Measurements from ENCODE around the gene HDAC4. TPM values are rescaled to one million over a fixed set of nuclear protein-coding genes. Genes with fewer than 3 reads are reported as not detected.

The HDAC4 gene
- total and polyA plus RNA-seq, 2 experiments from 2014 or later: 8.1 to 41.8 TPM

DNA sequence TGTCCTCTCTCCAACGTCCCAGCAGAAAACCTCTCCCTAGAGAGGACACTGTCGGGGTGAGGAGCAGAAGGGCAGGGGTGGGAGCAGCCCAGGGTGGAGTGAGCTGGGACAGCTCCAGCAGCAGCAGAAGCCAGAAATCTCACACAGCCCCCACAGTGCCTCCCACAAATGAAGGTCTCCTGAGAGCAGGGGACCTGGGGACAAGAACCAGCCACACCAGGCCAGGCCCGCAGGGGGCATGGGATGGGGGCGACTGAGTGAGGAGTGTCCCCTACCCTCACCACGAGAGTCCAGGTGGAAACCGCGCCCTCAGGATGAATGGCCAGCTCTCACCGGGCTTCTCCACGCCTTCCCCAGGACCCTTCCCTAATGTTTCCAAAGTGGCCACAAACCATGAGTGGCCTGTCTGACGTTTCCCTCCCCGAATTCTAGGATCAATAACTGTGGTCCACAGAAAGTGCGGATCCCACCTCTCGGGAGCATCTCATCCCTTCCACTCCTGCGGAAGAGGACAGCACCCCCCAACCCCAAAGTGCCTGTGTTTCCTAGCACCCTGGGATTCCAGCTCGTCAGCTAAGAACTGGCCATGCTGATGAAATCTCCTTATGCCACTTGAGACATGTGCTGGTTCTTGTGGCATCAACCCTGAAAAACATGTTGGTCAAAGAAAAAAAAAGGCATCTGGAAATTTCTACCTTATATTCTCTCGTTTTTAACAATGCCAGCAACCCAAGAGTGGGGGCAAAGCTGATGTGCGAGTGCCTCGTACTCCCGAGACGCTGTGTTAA lies 121.1 kb downstream of the HDAC4 start (continued):
- TF ChIP-seq ETS1 (IDR thresholded peaks at IDR 0.05) (no peak), CTCF (conservative IDR thresholded peaks at IDR 0.05; ENCODE audit: low read depth in 2 of 2) (no peak), EZH2phosphoT487 (IDR thresholded peaks at IDR 0.05; ENCODE audit: unreplicated experiment) (no peak), STAT1 (IDR thresholded peaks at IDR 0.05; ENCODE audit: unreplicated experiment) (no peak)

- Mint-ChIP-seq H3K27ac (no peak overlapping the region), H3K4me3 (no peak overlapping the region), H3K9me3 (peaks cover 2% of the 10 kb centered on the region; the same call in 1 of the 3 replicates), H3K27me3 (ENCODE audit: insufficient read depth, low read depth, poor library complexity) (peaks cover 6% of the 10 kb centered on the region), H3K4me1 (peaks cover 19% of the 10 kb centered on the region), H3K36me3 (ENCODE audit: low read depth) (no peaks in the 10 kb centered on the region)
- Histone ChIP-seq H3K9me2 (ENCODE audit: insufficient read depth) (no peaks in the 10 kb centered on the region), H4K20me1 (replicated peaks; ENCODE audit: insufficient read depth) (peaks cover 4% of the 10 kb centered on the region), H3K4me2 (no peak overlapping the region), H3K4me3 (no peak overlapping the region), H3F3A (replicated peaks; ENCODE audit: low read depth) (no peaks in the 10 kb centered on the region), H3K79me2 (replicated peaks; ENCODE audit: insufficient read depth) (peaks cover 58% of the 10 kb centered on the region), H3K36me3 (ENCODE audit: insufficient read depth) (no peaks in the 10 kb centered on the region), H3K27ac (ENCODE audit: low read depth) (no peak overlapping the region), H3K4me1 (ENCODE audit: insufficient read depth) (no peaks in the 10 kb centered on the region), H2AFZ (no peak overlapping the region), H3K27me3 (ENCODE audit: insufficient read depth) (no peaks in the 10 kb centered on the region)
- TF ChIP-seq, protein P1, sequence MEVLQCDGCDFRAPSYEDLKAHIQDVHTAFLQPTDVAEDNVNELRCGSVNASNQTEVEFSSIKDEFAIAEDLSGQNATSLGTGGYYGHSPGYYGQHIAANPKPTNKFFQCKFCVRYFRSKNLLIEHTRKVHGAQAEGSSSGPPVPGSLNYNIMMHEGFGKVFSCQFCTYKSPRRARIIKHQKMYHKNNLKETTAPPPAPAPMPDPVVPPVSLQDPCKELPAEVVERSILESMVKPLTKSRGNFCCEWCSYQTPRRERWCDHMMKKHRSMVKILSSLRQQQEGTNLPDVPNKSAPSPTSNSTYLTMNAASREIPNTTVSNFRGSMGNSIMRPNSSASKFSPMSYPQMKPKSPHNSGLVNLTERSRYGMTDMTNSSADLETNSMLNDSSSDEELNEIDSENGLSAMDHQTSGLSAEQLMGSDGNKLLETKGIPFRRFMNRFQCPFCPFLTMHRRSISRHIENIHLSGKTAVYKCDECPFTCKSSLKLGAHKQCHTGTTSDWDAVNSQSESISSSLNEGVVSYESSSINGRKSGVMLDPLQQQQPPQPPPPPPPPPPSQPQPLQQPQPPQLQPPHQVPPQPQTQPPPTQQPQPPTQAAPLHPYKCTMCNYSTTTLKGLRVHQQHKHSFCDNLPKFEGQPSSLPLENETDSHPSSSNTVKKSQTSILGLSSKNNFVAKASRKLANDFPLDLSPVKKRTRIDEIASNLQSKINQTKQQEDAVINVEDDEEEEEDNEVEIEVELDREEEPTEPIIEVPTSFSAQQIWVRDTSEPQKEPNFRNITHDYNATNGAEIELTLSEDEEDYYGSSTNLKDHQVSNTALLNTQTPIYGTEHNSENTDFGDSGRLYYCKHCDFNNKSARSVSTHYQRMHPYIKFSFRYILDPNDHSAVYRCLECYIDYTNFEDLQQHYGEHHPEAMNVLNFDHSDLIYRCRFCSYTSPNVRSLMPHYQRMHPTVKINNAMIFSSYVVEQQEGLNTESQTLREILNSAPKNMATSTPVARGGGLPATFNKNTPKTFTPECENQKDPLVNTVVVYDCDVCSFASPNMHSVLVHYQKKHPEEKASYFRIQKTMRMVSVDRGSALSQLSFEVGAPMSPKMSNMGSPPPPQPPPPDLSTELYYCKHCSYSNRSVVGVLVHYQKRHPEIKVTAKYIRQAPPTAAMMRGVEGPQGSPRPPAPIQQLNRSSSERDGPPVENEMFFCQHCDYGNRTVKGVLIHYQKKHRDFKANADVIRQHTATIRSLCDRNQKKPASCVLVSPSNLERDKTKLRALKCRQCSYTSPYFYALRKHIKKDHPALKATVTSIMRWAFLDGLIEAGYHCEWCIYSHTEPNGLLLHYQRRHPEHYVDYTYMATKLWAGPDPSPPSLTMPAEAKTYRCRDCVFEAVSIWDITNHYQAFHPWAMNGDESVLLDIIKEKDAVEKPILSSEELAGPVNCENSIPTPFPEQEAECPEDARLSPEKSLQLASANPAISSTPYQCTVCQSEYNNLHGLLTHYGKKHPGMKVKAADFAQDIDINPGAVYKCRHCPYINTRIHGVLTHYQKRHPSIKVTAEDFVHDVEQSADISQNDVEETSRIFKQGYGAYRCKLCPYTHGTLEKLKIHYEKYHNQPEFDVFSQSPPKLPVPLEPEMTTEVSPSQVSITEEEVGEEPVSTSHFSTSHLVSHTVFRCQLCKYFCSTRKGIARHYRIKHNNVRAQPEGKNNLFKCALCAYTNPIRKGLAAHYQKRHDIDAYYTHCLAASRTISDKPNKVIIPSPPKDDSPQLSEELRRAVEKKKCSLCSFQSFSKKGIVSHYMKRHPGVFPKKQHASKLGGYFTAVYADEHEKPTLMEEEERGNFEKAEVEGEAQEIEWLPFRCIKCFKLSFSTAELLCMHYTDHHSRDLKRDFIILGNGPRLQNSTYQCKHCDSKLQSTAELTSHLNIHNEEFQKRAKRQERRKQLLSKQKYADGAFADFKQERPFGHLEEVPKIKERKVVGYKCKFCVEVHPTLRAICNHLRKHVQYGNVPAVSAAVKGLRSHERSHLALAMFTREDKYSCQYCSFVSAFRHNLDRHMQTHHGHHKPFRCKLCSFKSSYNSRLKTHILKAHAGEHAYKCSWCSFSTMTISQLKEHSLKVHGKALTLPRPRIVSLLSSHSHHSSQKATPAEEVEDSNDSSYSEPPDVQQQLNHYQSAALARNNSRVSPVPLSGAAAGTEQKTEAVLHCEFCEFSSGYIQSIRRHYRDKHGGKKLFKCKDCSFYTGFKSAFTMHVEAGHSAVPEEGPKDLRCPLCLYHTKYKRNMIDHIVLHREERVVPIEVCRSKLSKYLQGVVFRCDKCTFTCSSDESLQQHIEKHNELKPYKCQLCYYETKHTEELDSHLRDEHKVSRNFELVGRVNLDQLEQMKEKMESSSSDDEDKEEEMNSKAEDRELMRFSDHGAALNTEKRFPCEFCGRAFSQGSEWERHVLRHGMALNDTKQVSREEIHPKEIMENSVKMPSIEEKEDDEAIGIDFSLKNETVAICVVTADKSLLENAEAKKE (CRISPR knock-in tag; IDR thresholded peaks at IDR 0.05): no peak
- TF ChIP-seq JUNB (IDR thresholded peaks at IDR 0.05; ENCODE audit: unreplicated experiment): no peak
- no peak for TF ChIP-seq CREB1 (CRISPR knock-in tag; IDR thresholded peaks at IDR 0.05; ENCODE audit: low read depth)
- ATAC-seq: no peak
- no peak for DNase-seq (ENCODE audit: low spot score)
These were observed 121.9 kb downstream of the HDAC4 start for GRCh38 chr2:239278941-239279365.

Measured in GM23338 (cell line).